Liver (tissue), 9 donors: Measurements from ENCODE around the gene ARHGEF7. TPM values are rescaled to one million over a fixed set of nuclear protein-coding genes. Genes with fewer than 3 reads are reported as not detected.

ENCODE experiments used
- DNase-seq: peaks from one replicate; pipeline ENCODE4 v3.0.0-alpha.2; 2017; ENCODE audit warnings: low spot score
- H3K27ac ChIP-seq, 2 donors: one replicate each; pipeline ENCODE4 v1.7.0; 2013; ENCODE audit warnings: inconsistent platforms in 2 of 2, low read length in 2 of 2, control low read depth in 1 of 2, low read depth in 1 of 2, mild to moderate bottlenecking in 1 of 2
- H3K27me3 ChIP-seq, 4 donors: one replicate each; pipeline versions ENCODE4 v1.6.1 to v1.7.0; 2013; ENCODE audit warnings: low read length in 3 of 4, inconsistent platforms in 1 of 4, mild to moderate bottlenecking in 1 of 4, moderate library complexity in 1 of 4; ENCODE audit not compliant: control insufficient read depth in 4 of 4, insufficient read depth in 4 of 4
- H3K36me3 ChIP-seq, 4 donors: one replicate each; pipeline versions ENCODE4 v1.6.1 to v1.7.0; 2013; ENCODE audit warnings: low read length in 3 of 4, mild to moderate bottlenecking in 3 of 4, low read depth in 1 of 4, moderate library complexity in 1 of 4; ENCODE audit not compliant: control insufficient read depth in 4 of 4, insufficient read depth in 3 of 4
- H3K4me1 ChIP-seq, 4 donors: one replicate each; pipeline versions ENCODE4 v1.6.1 to v1.7.0; 2013; ENCODE audit warnings: low read length in 3 of 4, mild to moderate bottlenecking in 3 of 4, moderate library complexity in 1 of 4; ENCODE audit not compliant: control insufficient read depth in 4 of 4, insufficient read depth in 4 of 4
- H3K4me3 ChIP-seq, 3 donors: one replicate each; pipeline versions ENCODE4 v1.6.1 to v1.7.0; 2013; ENCODE audit warnings: low read length in 3 of 3, control low read depth in 1 of 3, low read depth in 1 of 3, mild to moderate bottlenecking in 1 of 3
- H3K9ac ChIP-seq, 2 donors: one replicate each; pipeline ENCODE4 v1.7.0; 2013; ENCODE audit warnings: low read length in 2 of 2, mild to moderate bottlenecking in 2 of 2, moderate library complexity in 2 of 2, control low read depth in 1 of 2, low read depth in 1 of 2
- H3K9me3 ChIP-seq, 4 donors: one replicate each; pipeline versions ENCODE4 v1.6.1 to v1.7.0; 2013; ENCODE audit warnings: low read length in 3 of 4; ENCODE audit not compliant: control insufficient read depth in 4 of 4
- ATF3 ChIP-seq: IDR thresholded peaks from 2 replicates; pipeline ENCODE4 v1.6.1; 2016; ENCODE audit warnings: antibody characterized with exemption
- CTCF ChIP-seq: fragments of 150-350 bp; IDR thresholded peaks from 2 replicates; pipeline ENCODE4 v1.5.1; 2017; ENCODE audit warnings: improper control_type of control experiment, low read depth, low read length; ENCODE audit not compliant: missing input control
- EGR1 ChIP-seq, 2 donors: IDR thresholded peaks; 2 replicates each; pipeline ENCODE4 v1.6.1; 2016 to 2018; ENCODE audit warnings: antibody characterized with exemption in 2 of 2, low read depth in 2 of 2
- FOXA1 ChIP-seq: IDR thresholded peaks from 2 replicates; pipeline ENCODE4 v1.6.1; 2016; ENCODE audit warnings: antibody characterized with exemption
- FOXA2 ChIP-seq: IDR thresholded peaks from 2 replicates; pipeline ENCODE4 v1.6.1; 2016; ENCODE audit warnings: antibody characterized with exemption
- GABPA ChIP-seq, 2 donors: IDR thresholded peaks in 1 of 2; conservative IDR thresholded peaks in 1 of 2; 2 replicates each; pipeline ENCODE4 v1.6.1; 2016; ENCODE audit warnings: antibody characterized with exemption in 2 of 2, mild to moderate bottlenecking in 1 of 2, moderate library complexity in 1 of 2
- HNF4A ChIP-seq, 2 donors: conservative IDR thresholded peaks; 2 replicates each; pipeline ENCODE4 v1.6.1; 2016; ENCODE audit warnings: antibody characterized with exemption in 2 of 2, mild to moderate bottlenecking in 2 of 2
- HNF4G ChIP-seq: IDR thresholded peaks from 2 replicates; pipeline ENCODE4 v1.6.1; 2016; ENCODE audit warnings: antibody characterized with exemption
- JUND ChIP-seq, 2 donors: IDR thresholded peaks; 2 replicates each; pipeline ENCODE4 v1.6.1; 2016; ENCODE audit warnings: antibody characterized with exemption in 2 of 2
- MAX ChIP-seq: IDR thresholded peaks from 2 replicates; pipeline ENCODE4 v1.6.1; 2016; ENCODE audit warnings: antibody characterized with exemption
- NR2F2 ChIP-seq: IDR thresholded peaks from 2 replicates; pipeline ENCODE4 v1.6.1; 2016; ENCODE audit warnings: antibody characterized with exemption
- RAD21 ChIP-seq, 2 donors: IDR thresholded peaks; 2 replicates each; pipeline ENCODE4 v1.6.1; 2016; ENCODE audit warnings: antibody characterized with exemption in 2 of 2, mild to moderate bottlenecking in 2 of 2
- REST ChIP-seq: IDR thresholded peaks from 2 replicates; pipeline ENCODE4 v1.6.1; 2016; ENCODE audit warnings: antibody characterized with exemption, mild to moderate bottlenecking
- YY1 ChIP-seq: IDR thresholded peaks from 2 replicates; pipeline ENCODE4 v1.6.1; 2016; ENCODE audit warnings: antibody characterized with exemption, mild to moderate bottlenecking
- ZBTB33 ChIP-seq: IDR thresholded peaks from 2 replicates; pipeline ENCODE4 v1.6.1; 2016; ENCODE audit warnings: antibody characterized with exemption
- WGBS: extraction: QIAGEN DNeasy Blood & Tissue Kit; methylation state at CpG from one replicate; pipeline ENCODE4 v1.1.7; 2013; 5-methylcytosine and 5-hydroxymethylcytosine counted together
- polyA plus RNA-seq, 2 donors: library from polyadenylated mRNA; stranded (reverse) in 1 of 2; unstranded in 1 of 2; fragments of 200-250 nt in 1 of 2; fragments of >200 nt in 1 of 2; fragmentation: Nextera tagmentation in 1 of 2; extraction: Ambion mirVana in 1 of 2; gene quantifications; one replicate each; pipeline versions ENCODE4 v1.2.1 to v1.2.3, GENCODE V29; 2013 to 2015
- total RNA-seq, 2 donors: library from RNA; depleted of rRNA; stranded (reverse); fragments of >200 nt; gene quantifications; one replicate each; pipeline ENCODE4 v1.2.3, GENCODE V29; 2014
- donor health status: healthy.
- donor health status: healthy.
- donor health status: healthy.
- donor health status: healthy.
- donor health status: healthy.

Gene ARHGEF7
- total and polyA plus RNA-seq, 4 donors, result 10.3 to 37.5 (median 20.1) TPM

GRCh38 chr13:111265006-111265700, 150.0 kb downstream of the ARHGEF7 start:
- no peak for DNase-seq
- Histone ChIP-seq H3K27me3 (no peaks in the 10 kb centered on the region), H3K27ac (no peak overlapping the region), H3K36me3 (peaks cover 2 to 27% (median 20%) of the 10 kb centered on the region in 4 donors), H3K9ac (no peak overlapping the region), H3K4me3 (no peak overlapping the region), H3K9me3 (no peaks in the 10 kb centered on the region), H3K4me1 (no peaks in the 10 kb centered on the region)
- no peak for TF ChIP-seq FOXA1
- no peak for TF ChIP-seq JUND (IDR thresholded peaks at IDR 0.05)
- TF ChIP-seq HNF4A (conservative IDR thresholded peaks at IDR 0.05), result no peak
- no peak for TF ChIP-seq FOXA2
- TF ChIP-seq NR2F2, result no peak
- TF ChIP-seq EGR1 (IDR thresholded peaks at IDR 0.05; ENCODE audit: low read depth in 2 of 2), result no peak
- no peak for TF ChIP-seq HNF4G
- no peak for TF ChIP-seq YY1
- TF ChIP-seq RAD21 (IDR thresholded peaks at IDR 0.05), result no peak
- TF ChIP-seq REST, result no peak
- TF ChIP-seq CTCF, result no peak
- no peak for TF ChIP-seq MAX
- no peak for TF ChIP-seq GABPA (IDR thresholded peaks at IDR 0.05 in 1 of 2, conservative IDR thresholded peaks at IDR 0.05 in 1 of 2)
- TF ChIP-seq ATF3, result no peak
- TF ChIP-seq ZBTB33, result no peak
- WGBS, result 90% methylated on average over 14 of the region's 14 CpGs

- H3K9me3 ChIP-seq, result no peaks in the 10 kb centered on the region
- 95% methylated on average over 7 of the region's 7 CpGs for WGBS
- no peaks in the 10 kb centered on the region for H3K27me3 ChIP-seq
- H3K9ac ChIP-seq, result no peak overlapping the region
- no peak for DNase-seq
- H3K4me1 ChIP-seq, result no peaks in the 10 kb centered on the region
- peaks cover 2 to 27% (median 20%) of the 10 kb centered on the region in 4 donors for H3K36me3 ChIP-seq
- H3K27ac ChIP-seq, result no peak overlapping the region
- H3K4me3 ChIP-seq, result no peak overlapping the region
- no peak for TF ChIP-seq JUND (IDR thresholded peaks at IDR 0.05)
- no peak for TF ChIP-seq FOXA1
- TF ChIP-seq ZBTB33, result no peak
Measured at GRCh38 chr13:111265701-111266035, 150.6 kb downstream of the ARHGEF7 start.
